ENCODE results near the gene AKAIN1. TPM values are rescaled to one million over a fixed set of nuclear protein-coding genes. Genes with fewer than 3 reads are reported as not detected.

AKAIN1 gene
- not detected in 2 replicates for total RNA-seq

GRCh38 chr18:5197032-5197434 is at the start of gene AKAIN1:
AKAIN1 (minus strand) TSS chr18:5197257; CDS start chr18:5197053, 204 bp downstream.
- Histone ChIP-seq H3K4me3 (ENCODE audit: insufficient read depth, low read length) (no peak within 1 kb of the TSS), H4K20me1 (ENCODE audit: insufficient read depth, low read length) (no peaks in the 10 kb centered on the region), H3K9me3 (ENCODE audit: low read depth, low read length) (no peaks in the 10 kb centered on the region), H3K36me3 (ENCODE audit: insufficient read depth, low read length) (no peaks in the 10 kb centered on the region), H2AFZ (ENCODE audit: low read length) (no peak within 1 kb of the TSS), H3K4me1 (ENCODE audit: insufficient read depth, low read length) (no peaks in the 10 kb centered on the region), H3K27me3 (ENCODE audit: insufficient read depth, low read length) (no peaks in the 10 kb centered on the region), H3K4me2 (ENCODE audit: insufficient read depth, low read length) (no peak within 1 kb of the TSS), H3K79me2 (ENCODE audit: insufficient read depth, low read length) (no peaks in the 10 kb centered on the region), H3K27ac (ENCODE audit: low read depth, low read length) (no peak within 1 kb of the TSS)
- TF ChIP-seq CTCF (IDR thresholded peaks at IDR 0.05; ENCODE audit: extremely low read depth, low read depth, low read length): no peak
- peak; percentile 90 for DNase-seq (ENCODE audit: insufficient read length, low spot score, missing footprints)

- Histone ChIP-seq H3K27me3 (ENCODE audit: insufficient read depth, low read length) (no peaks in the 10 kb centered on the region), H2AFZ (ENCODE audit: low read length) (no peak overlapping the region), H3K4me2 (ENCODE audit: insufficient read depth, low read length) (no peak overlapping the region), H4K20me1 (ENCODE audit: insufficient read depth, low read length) (no peaks in the 10 kb centered on the region), H3K4me3 (ENCODE audit: insufficient read depth, low read length) (no peak overlapping the region), H3K36me3 (ENCODE audit: insufficient read depth, low read length) (peaks cover 4% of the 10 kb centered on the region), H3K9me3 (ENCODE audit: low read depth, low read length) (no peaks in the 10 kb centered on the region), H3K4me1 (ENCODE audit: insufficient read depth, low read length) (no peaks in the 10 kb centered on the region), H3K27ac (ENCODE audit: low read depth, low read length) (no peak overlapping the region), H3K79me2 (ENCODE audit: insufficient read depth, low read length) (peaks cover 4% of the 10 kb centered on the region)
- no peak for DNase-seq (ENCODE audit: insufficient read length, low spot score, missing footprints)
- no peak for TF ChIP-seq CTCF (IDR thresholded peaks at IDR 0.05; ENCODE audit: extremely low read depth, low read depth, low read length)
These were observed 47.9 kb upstream of the AKAIN1 start for GRCh38 chr18:5244941-5245340.

- H3K36me3 ChIP-seq (ENCODE audit: insufficient read depth, low read length): peaks cover 4% of the 10 kb centered on the region
- no peaks in the 10 kb centered on the region for H3K27me3 ChIP-seq (ENCODE audit: insufficient read depth, low read length)
- DNase-seq (ENCODE audit: insufficient read length, low spot score, missing footprints): no peak
- no peak overlapping the region for H3K27ac ChIP-seq (ENCODE audit: low read depth, low read length)
- no peaks in the 10 kb centered on the region for H4K20me1 ChIP-seq (ENCODE audit: insufficient read depth, low read length)
- no peak for TF ChIP-seq CTCF (IDR thresholded peaks at IDR 0.05; ENCODE audit: extremely low read depth, low read depth, low read length)
- H3K4me2 ChIP-seq (ENCODE audit: insufficient read depth, low read length): peak overlapping the region; percentile 93
- peaks cover 24% of the 10 kb centered on the region for H3K79me2 ChIP-seq (ENCODE audit: insufficient read depth, low read length)
- no peak overlapping the region for H2AFZ ChIP-seq (ENCODE audit: low read length)
- H3K4me3 ChIP-seq (ENCODE audit: insufficient read depth, low read length): peak overlapping the region; percentile 83
- peaks cover 17% of the 10 kb centered on the region for H3K4me1 ChIP-seq (ENCODE audit: insufficient read depth, low read length)
- H3K9me3 ChIP-seq (ENCODE audit: low read depth, low read length): no peaks in the 10 kb centered on the region
These were observed 42.4 kb upstream of the AKAIN1 start for GRCh38 chr18:5239447-5239846.

GRCh38 chr18:5238371-5238976 is 41.4 kb upstream of the AKAIN1 start:
- peak; percentile 23 for DNase-seq (ENCODE audit: insufficient read length, low spot score, missing footprints)
- H3K27ac ChIP-seq (ENCODE audit: low read depth, low read length): peak overlapping the region; percentile 94
- no peaks in the 10 kb centered on the region for H3K9me3 ChIP-seq (ENCODE audit: low read depth, low read length)
- peaks cover 24% of the 10 kb centered on the region for H3K79me2 ChIP-seq (ENCODE audit: insufficient read depth, low read length)
- no peak for TF ChIP-seq CTCF (IDR thresholded peaks at IDR 0.05; ENCODE audit: extremely low read depth, low read depth, low read length)
- H3K36me3 ChIP-seq (ENCODE audit: insufficient read depth, low read length): peaks cover 4% of the 10 kb centered on the region
- no peaks in the 10 kb centered on the region for H3K27me3 ChIP-seq (ENCODE audit: insufficient read depth, low read length)
- peak overlapping the region; percentile 93 for H3K4me2 ChIP-seq (ENCODE audit: insufficient read depth, low read length)
- H2AFZ ChIP-seq (ENCODE audit: low read length): peak overlapping the region; percentile 92
- no peaks in the 10 kb centered on the region for H4K20me1 ChIP-seq (ENCODE audit: insufficient read depth, low read length)
- H3K4me3 ChIP-seq (ENCODE audit: insufficient read depth, low read length): peak overlapping the region; percentile 83
- H3K4me1 ChIP-seq (ENCODE audit: insufficient read depth, low read length): peaks cover 17% of the 10 kb centered on the region

Data from osteoblast (primary cell).